ENCODE measurements around the gene RBBP8NL.

DNA sequence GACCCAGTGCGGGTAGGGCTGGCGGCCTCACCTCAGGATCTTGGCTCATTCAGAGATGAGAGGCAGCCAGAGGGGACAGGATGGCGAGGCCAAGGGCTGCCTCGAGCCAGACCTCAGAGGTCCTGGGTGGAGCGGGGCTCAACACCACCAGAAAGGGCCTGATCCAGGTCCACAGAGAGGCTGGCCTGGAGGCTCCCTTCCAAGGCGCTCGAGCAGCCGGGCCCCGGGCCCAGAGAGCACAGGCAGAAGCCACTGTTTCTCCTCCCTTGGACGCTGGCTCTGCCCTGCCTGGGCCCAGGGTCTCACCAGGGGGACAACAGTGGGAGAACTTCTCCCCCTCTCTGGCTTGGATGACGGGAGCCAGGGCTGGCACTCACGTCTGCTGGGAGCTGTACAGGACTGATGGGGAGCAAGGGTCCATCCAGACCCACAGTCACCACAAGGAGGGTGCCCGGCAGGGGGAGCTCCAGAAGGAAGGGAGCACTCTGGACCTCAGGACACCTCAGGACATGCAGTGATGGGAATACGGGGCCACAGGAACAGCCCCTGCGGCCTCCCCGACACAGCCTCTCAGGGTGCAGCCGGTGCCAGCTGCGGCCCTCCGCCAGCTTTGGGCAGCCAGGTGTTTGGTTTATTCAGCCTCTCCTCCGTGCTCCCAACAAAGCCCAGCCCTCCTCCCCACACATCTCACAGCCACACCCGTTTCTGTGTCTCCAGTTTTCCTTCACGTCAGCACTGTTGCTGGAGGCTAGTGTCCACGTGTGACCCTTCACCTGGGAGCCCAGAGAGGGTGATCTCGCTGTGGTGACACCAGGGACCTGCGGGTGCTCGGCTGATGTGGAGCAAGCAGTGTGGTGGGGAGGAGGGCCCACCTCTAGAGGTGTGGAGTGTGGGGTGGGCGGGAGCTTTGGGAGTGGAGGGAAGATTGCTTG, 31.8 kb downstream of the RBBP8NL start:
- TF ChIP-seq, protein P1, sequence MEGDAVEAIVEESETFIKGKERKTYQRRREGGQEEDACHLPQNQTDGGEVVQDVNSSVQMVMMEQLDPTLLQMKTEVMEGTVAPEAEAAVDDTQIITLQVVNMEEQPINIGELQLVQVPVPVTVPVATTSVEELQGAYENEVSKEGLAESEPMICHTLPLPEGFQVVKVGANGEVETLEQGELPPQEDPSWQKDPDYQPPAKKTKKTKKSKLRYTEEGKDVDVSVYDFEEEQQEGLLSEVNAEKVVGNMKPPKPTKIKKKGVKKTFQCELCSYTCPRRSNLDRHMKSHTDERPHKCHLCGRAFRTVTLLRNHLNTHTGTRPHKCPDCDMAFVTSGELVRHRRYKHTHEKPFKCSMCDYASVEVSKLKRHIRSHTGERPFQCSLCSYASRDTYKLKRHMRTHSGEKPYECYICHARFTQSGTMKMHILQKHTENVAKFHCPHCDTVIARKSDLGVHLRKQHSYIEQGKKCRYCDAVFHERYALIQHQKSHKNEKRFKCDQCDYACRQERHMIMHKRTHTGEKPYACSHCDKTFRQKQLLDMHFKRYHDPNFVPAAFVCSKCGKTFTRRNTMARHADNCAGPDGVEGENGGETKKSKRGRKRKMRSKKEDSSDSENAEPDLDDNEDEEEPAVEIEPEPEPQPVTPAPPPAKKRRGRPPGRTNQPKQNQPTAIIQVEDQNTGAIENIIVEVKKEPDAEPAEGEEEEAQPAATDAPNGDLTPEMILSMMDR (IDR thresholded peaks at IDR 0.05; ENCODE audit: low read depth, low read length, missing input control): no peak
- no peak for TF ChIP-seq YY1 (IDR thresholded peaks at IDR 0.05)
- TF ChIP-seq, protein P2, sequence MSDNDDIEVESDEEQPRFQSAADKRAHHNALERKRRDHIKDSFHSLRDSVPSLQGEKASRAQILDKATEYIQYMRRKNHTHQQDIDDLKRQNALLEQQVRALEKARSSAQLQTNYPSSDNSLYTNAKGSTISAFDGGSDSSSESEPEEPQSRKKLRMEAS (IDR thresholded peaks at IDR 0.05): no peak
- TF ChIP-seq RAD21 (IDR thresholded peaks at IDR 0.05): no peak
- TF ChIP-seq JUND (IDR thresholded peaks at IDR 0.05): no peak
- no peak for TF ChIP-seq RXRA (IDR thresholded peaks at IDR 0.05)
